Measurements from ENCODE around the gene TJP3.

GRCh38 chr19:3663838-3664237 is 44.3 kb upstream of the TJP3 start:
- no peak for TF ChIP-seq CTCF (IDR thresholded peaks at IDR 0.05)
- no peak for TF ChIP-seq POLR2A (IDR thresholded peaks at IDR 0.05)
